NK-92 treated with Interleukin-12 subunit alpha and Interleukin-12 subunit beta, amount 100 ng/mL, for 24 hours (cell line): ENCODE results near the gene FAM47E.
A peak's percentile ranks its signal among the peaks of the same experiment; 100 is the strongest.

Experiments
- DNase-seq: peaks from one replicate; lab custom pipeline; 2025; lab: John Stamatoyannopoulos, UW

The FAM47E gene

DNA sequence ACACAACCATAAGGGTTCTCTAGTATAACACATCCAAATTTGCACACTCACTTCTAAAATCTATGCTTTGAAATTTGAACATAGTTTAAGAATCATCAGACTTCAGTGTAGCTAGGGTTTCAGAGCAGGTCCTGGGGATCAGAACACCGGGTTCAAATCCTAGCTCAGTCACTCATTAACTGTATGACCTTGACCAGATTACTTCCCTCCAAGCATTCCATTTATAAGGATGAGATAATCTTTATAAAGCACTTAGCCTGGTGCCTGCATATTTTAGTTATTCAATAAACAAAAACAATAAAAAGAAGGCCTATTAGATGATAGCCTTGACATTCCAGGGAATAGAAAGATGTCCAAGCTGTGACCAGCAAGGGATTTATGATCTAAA, 50.2 kb downstream of the FAM47E start:
- no peak for DNase-seq

DNA sequence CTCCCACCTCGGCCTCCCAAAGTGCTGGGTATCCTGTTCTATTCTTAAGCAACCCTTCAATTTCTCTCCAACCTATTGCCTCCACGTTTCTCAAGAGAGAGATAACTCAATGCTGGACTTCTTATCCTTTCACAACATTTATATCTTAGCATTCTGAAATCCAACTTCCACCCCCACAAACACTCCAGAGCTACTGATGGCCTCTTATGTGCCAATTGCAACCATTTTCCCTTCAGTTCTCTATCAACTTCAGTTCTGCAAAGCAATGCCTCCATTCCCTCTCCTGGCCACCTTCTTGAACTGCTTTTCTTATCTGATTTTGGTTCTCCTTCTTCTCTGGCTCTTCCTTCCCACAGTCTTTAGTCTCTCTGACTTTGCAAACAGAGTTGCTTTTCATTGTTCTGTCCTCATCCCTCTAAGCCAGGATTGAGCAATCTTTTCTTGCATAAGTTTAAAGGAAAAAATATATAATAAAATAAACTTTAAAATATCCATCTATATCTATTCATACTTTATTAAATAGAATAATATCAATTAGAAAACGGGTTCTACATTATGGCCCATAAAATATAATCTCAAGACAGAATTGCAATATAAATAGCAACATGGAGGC, 51.4 kb downstream of the FAM47E start:
- no peak for DNase-seq

DNA sequence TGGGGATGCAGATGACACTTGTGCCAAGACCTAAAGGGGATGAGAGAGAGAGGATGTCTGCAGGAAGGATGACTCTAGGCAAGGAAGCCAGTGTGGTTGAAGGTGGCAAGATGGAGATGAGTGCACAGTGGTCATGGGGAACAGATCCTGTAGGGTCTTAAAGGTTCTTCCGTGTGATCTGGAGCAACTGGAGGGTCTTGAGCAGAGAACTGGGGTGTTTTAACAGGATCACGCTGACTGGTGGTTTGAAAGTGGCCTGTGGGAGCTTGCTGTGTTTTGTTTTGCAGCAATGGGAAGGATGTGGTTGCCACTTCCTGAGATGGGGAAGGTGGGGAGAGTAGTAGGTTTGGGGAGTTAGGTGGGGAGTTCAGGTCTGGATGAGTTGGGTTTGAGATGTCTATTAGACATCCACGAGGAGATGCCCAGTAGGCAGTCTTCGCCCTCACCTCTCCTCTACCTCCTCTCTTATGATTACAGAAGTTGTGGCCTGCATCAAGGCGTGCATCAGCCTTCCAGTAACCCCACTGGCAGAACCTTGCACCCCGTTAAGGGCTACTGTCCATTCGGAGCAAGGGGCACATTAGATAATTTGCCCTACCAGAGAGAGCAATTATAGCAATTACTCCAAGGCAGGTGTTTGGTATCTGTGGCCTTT, 53.6 kb downstream of the FAM47E start:
- peak; percentile 17 for DNase-seq

GRCh38 chr4:76305971-76306881, 54.7 kb downstream of the FAM47E start, which contains the start of gene STBD1:
TSS of gene STBD1 (plus strand) at chr4:76306733. CDS start at chr4:76306770, 37 bp downstream.
- DNase-seq = peak; percentile 46

DNA sequence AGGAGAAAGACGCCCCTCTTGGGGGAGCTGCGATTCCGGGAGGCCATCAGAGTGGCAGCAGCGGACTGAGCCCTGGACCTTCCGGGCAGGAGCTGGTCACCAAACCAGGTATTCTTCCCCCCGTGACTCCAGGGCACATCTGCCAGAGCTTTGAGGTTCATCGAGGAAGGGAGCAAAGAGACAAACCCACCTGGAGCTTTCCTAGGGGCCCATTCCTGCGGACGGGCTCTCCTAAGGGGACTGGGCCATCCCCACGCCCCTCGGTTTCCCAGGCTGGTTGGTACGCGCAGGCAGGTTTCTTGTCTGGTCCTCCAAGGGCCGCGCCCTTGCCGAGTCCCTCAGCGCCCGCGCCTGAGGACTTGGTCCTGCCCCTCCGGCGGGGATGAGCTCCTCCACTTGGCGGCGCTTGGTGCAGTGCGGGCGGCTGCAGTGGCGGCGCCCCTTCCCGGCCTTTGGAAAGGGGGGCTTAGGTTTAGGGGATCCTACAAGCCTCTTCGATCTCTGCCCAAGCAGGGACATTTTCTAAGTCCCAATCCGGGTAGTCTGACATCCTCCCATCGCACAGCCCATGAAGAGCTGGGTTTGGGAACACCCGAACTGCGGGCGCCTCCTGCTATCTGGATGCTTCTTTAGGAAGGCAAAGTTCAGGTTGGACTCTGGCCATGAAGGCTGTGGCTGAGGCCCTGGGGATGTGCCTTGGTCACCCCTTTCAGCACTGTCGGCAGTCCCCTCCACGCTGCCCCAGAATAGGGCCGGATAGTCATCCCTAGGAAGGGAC, 55.5 kb downstream of the FAM47E start:
- no peak for DNase-seq

- DNase-seq = no peak
These were observed 56.1 kb downstream of the FAM47E start for GRCh38 chr4:76307660-76308014.

DNA sequence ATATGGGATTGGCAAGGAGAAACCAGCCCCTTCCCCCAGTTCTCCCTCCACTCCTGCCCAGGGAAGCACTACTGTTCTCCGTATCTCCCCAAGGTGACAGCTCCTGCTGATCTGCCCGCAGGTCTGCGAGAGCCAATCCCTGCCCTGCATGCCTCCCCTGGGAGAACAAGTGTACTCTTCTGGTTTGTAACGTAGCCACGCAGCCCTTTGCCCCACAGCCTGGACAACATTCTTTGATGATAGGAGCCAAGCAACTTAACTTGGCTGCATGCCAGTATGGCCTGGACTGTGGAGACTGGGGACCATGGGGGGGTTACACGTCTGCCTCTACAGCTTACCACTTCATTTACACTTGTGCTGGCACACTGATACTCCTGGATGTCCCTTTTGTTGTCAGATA, 57.0 kb downstream of the FAM47E start:
- no peak for DNase-seq

DNA sequence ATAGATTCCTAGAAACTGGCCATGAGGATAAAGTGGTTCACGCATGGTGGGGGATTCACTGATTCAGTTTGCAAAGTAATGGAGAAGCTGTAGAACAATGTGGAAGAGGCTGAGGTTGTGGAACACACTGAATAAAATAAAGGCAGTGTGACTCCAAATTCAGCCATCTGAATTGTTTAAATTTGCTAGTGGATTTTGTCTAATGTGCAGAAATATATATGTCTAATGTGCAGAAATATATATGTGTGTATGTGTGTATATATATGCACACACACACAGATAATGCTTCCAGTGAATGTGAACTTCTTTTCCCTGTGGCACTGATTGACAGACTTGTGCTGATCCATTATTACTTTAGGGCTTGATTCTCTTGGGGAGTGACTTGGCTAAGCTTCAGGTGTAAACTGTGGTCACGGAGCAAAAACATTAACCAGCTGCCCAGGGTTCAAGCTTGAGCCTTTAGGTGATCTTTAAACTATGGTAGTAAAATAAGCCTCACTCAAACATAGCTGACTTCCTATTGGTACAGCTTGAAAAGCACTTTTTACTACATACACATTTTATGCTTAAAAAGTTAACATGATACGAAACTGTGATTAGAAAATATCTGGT, 58.5 kb downstream of the FAM47E start:
- DNase-seq = no peak

GRCh38 chr4:76310683-76311082, 59.2 kb downstream of the FAM47E start:
- DNase-seq = no peak

DNA sequence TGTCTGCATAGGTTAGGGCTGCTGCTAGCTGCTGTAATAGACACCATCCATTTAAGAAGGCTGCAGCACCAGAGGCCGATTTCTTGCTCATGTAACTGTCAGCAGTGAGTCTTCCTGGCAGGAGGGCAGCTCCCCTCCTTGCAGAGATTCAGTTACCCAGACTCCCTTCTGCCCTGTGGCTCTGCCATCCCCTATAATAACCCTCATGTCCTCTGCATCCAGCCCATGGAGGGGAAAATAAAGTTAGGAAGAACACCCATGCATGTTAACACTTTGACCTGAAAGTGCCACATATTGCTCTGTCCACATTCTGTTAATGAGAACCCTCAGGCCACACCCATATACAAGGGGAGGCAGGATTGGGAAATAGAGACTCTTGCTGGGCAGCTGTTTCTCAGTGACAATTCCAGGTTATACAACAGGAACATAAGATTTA, 60.4 kb downstream of the FAM47E start:
- no peak for DNase-seq

DNA sequence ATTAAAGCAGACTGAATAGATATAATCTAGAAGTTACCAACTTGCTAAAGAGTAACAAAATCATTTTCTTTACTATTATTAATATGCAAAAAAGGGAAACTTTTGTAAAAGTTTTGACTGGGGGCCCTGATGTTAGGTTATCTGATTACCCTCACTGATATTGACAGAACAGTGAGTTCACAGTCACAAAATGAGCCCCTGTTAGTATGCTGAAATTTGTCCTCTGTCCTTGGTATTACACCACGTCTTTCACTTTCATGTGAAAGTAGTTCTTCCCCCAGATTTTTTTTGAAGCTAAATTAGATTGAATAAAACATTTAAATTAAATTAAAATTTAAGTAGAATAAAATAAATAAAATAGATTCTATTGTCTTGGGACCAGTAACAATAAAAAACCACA, 60.9 kb downstream of the FAM47E start:
- no peak for DNase-seq

DNA sequence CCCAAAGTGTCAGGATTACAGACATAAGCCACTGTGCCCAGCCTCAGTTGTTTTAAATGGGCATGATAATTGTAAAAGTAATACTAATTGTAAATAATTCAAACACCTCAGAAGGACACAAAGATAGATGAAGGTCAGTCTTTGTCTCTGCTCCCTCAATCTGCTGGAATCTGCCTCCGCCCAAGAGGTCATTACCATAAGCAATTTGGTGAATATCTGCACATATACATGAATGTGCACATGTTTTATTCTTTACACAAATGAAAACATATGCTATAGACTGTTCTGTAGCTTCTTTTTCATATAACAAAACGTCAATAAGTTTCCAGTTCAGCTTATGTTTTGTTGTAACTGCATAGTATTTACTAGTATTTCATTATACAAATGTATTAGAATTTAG, 62.0 kb downstream of the FAM47E start:
- no peak for DNase-seq

DNA sequence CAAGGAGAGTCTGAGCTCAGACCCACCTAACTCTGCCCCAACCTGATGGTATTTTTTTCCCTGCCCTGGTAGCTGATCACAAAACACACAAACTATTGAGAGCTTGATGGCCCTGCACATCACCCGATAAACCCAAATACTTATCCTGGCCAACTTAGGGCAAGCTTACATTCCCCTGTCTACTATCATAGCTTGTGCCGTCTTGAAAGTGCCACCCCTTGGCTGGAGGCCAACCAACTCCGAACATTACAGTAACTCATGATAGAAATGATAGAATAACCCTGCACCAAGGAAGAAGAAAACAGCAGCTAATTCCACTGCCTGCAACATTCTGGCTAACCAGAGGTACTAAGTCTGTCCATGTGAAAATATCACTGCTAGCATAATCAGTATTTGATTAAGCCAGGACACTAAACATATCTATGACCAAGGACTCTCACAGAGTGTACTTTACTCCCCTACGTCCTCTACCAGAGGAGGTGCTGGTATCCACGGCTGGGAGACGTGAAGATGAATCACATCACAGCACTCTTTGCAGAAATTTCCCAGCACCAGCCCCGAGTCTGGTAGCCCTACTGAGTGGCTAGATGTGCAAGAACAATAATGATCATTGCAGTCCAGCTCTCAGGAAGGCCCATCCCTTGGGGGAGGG, 63.9 kb downstream of the FAM47E start:
- DNase-seq = no peak

DNA sequence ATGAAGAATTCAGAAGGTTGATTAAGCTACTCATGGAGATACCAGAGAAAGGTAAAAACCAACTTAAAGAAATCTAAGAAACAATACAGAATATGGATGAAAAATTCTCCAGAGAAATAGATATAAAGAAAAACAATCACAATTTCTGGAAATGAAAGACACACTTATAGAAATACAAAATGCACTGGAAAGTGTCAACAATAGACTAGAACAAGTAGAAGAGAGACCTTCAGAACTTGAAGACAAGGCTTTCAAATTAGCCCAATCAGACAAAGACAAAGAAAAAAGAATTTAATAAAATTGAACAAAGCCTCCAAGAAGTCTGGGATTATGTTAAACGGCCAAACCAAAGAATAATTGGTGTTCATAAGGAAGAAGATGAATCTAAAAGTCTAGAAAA, 64.6 kb downstream of the FAM47E start:
- DNase-seq = no peak

DNA sequence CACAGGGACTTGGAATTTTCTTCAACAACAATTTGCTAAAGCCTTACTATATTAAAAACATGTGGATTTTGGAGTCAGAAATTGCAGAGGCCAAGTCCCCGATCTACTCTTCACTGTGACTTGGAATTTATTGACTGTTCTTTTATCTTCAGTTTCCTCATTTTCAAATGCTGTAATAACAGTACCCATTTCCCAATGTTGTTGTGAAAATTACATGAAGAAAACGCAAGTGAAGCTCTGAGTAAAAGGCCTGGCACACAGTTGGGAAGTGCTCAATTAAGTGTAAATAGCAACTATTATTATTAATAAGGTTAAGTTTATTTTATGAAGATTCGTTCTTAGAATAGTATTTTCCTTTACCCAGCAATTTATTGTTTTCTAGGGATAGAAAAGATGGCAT, 70.7 kb downstream of the FAM47E start:
- DNase-seq = no peak

DNA sequence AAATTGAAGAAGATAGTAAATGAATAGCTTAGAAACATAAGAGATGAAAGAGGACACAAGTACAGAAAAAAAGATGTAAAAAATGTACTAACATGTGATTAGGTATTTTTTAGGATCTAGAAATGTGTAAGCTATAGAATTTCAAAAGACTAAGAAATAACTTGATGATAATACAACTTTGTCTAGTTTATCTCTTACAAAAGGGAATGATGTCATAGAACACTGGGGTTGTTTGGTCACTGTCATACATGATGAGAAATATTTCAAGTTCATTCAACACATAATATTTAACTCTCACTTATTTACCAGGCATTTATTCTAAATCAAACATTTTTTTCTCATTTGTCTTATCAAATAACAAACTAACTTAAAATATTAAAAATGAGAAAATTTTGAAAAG, 73.6 kb downstream of the FAM47E start:
- DNase-seq = no peak

GRCh38 chr4:76326515-76326914, 75.0 kb downstream of the FAM47E start:
- DNase-seq = no peak
